Mucosa of descending colon (tissue), 3 donors: ENCODE results near the gene AMIGO1. TPM values are rescaled to one million over a fixed set of nuclear protein-coding genes. Genes with fewer than 3 reads are reported as not detected.
A peak's percentile ranks its signal among the peaks of the same experiment; 100 is the strongest.

Experiments used
- ATAC-seq: fragments of 200-7000 bp; cut with Tn5 transposase; one replicate; pipeline ENCODE4 v1.9.1; 2020; ENCODE audit warnings: mild to moderate bottlenecking, moderate library complexity
- DNase-seq, 3 donors: peaks; one replicate each; pipeline ENCODE4 v3.0.0-alpha.2; 2020
- H3K36me3 ChIP-seq: fragments of 200-600 bp; one replicate; pipeline ENCODE4 v1.8.0; 2021; ENCODE audit warnings: low read depth, mild to moderate bottlenecking
- H3K4me1 ChIP-seq: fragments of 200-600 bp; one replicate; pipeline ENCODE4 v1.8.0; 2021; ENCODE audit warnings: low read depth, mild to moderate bottlenecking
- H3K4me3 ChIP-seq: fragments of 200-600 bp; one replicate; pipeline ENCODE4 v1.8.0; 2021; ENCODE audit warnings: mild to moderate bottlenecking
- H3K9me3 ChIP-seq: fragments of 200-600 bp; one replicate; pipeline ENCODE4 v1.8.0; 2021; ENCODE audit warnings: mild to moderate bottlenecking
- CTCF ChIP-seq: fragments of 200-600 bp; IDR thresholded peaks from one replicate; pipeline ENCODE4 v1.8.0; 2022; ENCODE audit warnings: antibody characterized with exemption, mild to moderate bottlenecking
- intact Hi-C, 2 donors: fragments of 100-400 bp; cut with DNase I in 1 of 2; cut with micrococcal nuclease in 1 of 2; formaldehyde crosslinking; loops; one replicate each; pipeline versions ENCODE4 v1.11.0 to v1.11.1; 2022; cut with DNase I, micrococcal nuclease
- total RNA-seq, 3 donors: library from RNA; stranded (reverse); fragmentation: NEBNext Ultra II Directional in 2 of 3; extraction: Animal tissue kit (Norgen Biotek cat#: 25700) in 2 of 3; gene quantifications; one replicate each; pipeline versions ENCODE4 v1.2.1 to v1.2.4, GENCODE V29; 2021 to 2023
- donor health status: DM: no; HTN: no; CAD: no; lungs with moderate emphysema.
- donor health status: DM: no; HTN: no; CAD: no.
- donor health status: DM: no; HTN: yes; CAD: no.

Gene AMIGO1
- total RNA-seq, 3 donors from 2014 or later = 2.2 to 9.9 (median 3.9) TPM

GRCh38 chr1:109499661-109500536 lies 9.6 kb downstream of the AMIGO1 start:
- Histone ChIP-seq H3K36me3 (no peaks in the 10 kb centered on the region), H3K9me3 (no peaks in the 10 kb centered on the region), H3K4me3 (no peak overlapping the region), H3K4me1 (peaks cover 26% of the 10 kb centered on the region)
- TF ChIP-seq CTCF = peak; percentile 13
- DNase-seq (peak in 2 of 3 donors; percentile 76 to 82), ATAC-seq (peak; percentile 85)
- intact Hi-C loops = no loop called here

- ATAC-seq (no peak), DNase-seq (no peak)
- peaks cover 26% of the 10 kb centered on the region for H3K4me1 ChIP-seq
Observed at GRCh38 chr1:109499081-109499480, 10.4 kb downstream of the AMIGO1 start.

GRCh38 chr1:109498161-109498801 lies 11.2 kb downstream of the AMIGO1 start:
- TF ChIP-seq CTCF = no peak
- Histone ChIP-seq H3K4me1 (peaks cover 25% of the 10 kb centered on the region), H3K9me3 (no peaks in the 10 kb centered on the region), H3K36me3 (no peaks in the 10 kb centered on the region), H3K4me3 (no peak overlapping the region)
- ATAC-seq = no peak
- no peak for DNase-seq
- intact Hi-C loops = no loop called here

More at GRCh38 chr1:109499081-109499480, 10.4 kb downstream of the AMIGO1 start:
- no peaks in the 10 kb centered on the region for H3K36me3 ChIP-seq
- intact Hi-C loops = no loop called here
- H3K4me3 ChIP-seq = no peak overlapping the region
- TF ChIP-seq CTCF = no peak
- H3K9me3 ChIP-seq = no peaks in the 10 kb centered on the region

- no peak for DNase-seq
- TF ChIP-seq CTCF = no peak
- Histone ChIP-seq H3K4me3 (no peak overlapping the region), H3K36me3 (no peaks in the 10 kb centered on the region), H3K9me3 (no peaks in the 10 kb centered on the region), H3K4me1 (peaks cover 25% of the 10 kb centered on the region)
- intact Hi-C loops = no loop called here
- no peak for ATAC-seq
Observed at GRCh38 chr1:109497449-109498160, 11.9 kb downstream of the AMIGO1 start.

GRCh38 chr1:109495738-109496137 lies 13.8 kb downstream of the AMIGO1 start:
- peaks cover 25% of the 10 kb centered on the region for H3K4me1 ChIP-seq
- no peak overlapping the region for H3K4me3 ChIP-seq
- no peak for TF ChIP-seq CTCF
- DNase-seq = no peak
- intact Hi-C loops = no loop called here
- no peaks in the 10 kb centered on the region for H3K9me3 ChIP-seq
- H3K36me3 ChIP-seq = no peaks in the 10 kb centered on the region
- no peak for ATAC-seq
